DMS79 treated with DMSO at 0.1 percent for 48 hours (cell line): ENCODE results near the gene KIAA1217.

Experiments
- DNase-seq: peaks from one replicate; lab custom pipeline; 2025; lab: John Stamatoyannopoulos, UW

KIAA1217 gene

GRCh38 chr10:24407928-24408327 is 199.0 kb downstream of the KIAA1217 start:
- no peak for DNase-seq

GRCh38 chr10:24408365-24408764 is 199.4 kb downstream of the KIAA1217 start:
- DNase-seq: no peak

- DNase-seq: peak; percentile 74
Observed at GRCh38 chr10:24414597-24414996, 205.7 kb downstream of the KIAA1217 start.

GRCh38 chr10:24415455-24416125 is 206.7 kb downstream of the KIAA1217 start:
- DNase-seq: peak; percentile 2

GRCh38 chr10:24416248-24416647 is 207.3 kb downstream of the KIAA1217 start:
- DNase-seq: no peak

GRCh38 chr10:24417053-24417452 is 208.1 kb downstream of the KIAA1217 start:
- no peak for DNase-seq

- DNase-seq: no peak
Observed at GRCh38 chr10:24418532-24418931, 209.6 kb downstream of the KIAA1217 start.

GRCh38 chr10:24419066-24419465 is 210.1 kb downstream of the KIAA1217 start:
- DNase-seq: no peak

GRCh38 chr10:24425151-24425550 is 216.2 kb downstream of the KIAA1217 start:
- DNase-seq: no peak

GRCh38 chr10:24427678-24428409 is 218.9 kb downstream of the KIAA1217 start:
- DNase-seq: no peak

GRCh38 chr10:24428410-24428782 is 219.5 kb downstream of the KIAA1217 start:
- no peak for DNase-seq

GRCh38 chr10:24430591-24430990 is 221.7 kb downstream of the KIAA1217 start:
- no peak for DNase-seq

- no peak for DNase-seq
Observed at GRCh38 chr10:24432478-24433416, 223.8 kb downstream of the KIAA1217 start.

- DNase-seq: no peak
Observed at GRCh38 chr10:24433705-24434104, 224.8 kb downstream of the KIAA1217 start.

GRCh38 chr10:24434961-24435360 is 226.0 kb downstream of the KIAA1217 start:
- DNase-seq: no peak

- DNase-seq: no peak
Observed at GRCh38 chr10:24435374-24435773, 226.4 kb downstream of the KIAA1217 start.

- DNase-seq: no peak
Observed at GRCh38 chr10:24437302-24437701, 228.4 kb downstream of the KIAA1217 start.

GRCh38 chr10:24438800-24439199 is 229.9 kb downstream of the KIAA1217 start:
- no peak for DNase-seq

GRCh38 chr10:24439935-24440334 is 231.0 kb downstream of the KIAA1217 start:
- DNase-seq: no peak

- DNase-seq: no peak
Observed at GRCh38 chr10:24440817-24441797, 232.2 kb downstream of the KIAA1217 start.

- DNase-seq: no peak
Observed at GRCh38 chr10:24442234-24442633, 233.3 kb downstream of the KIAA1217 start.
